Measurements from ENCODE around the gene HLA-DPA1.
A peak's percentile ranks its signal among the peaks of the same experiment; 100 is the strongest.
"Not testable (repeated sequence)": the region's sequence is repeated elsewhere in the genome, so short reads cannot be mapped to it uniquely, and the experiment has no call there.

Gene HLA-DPA1

GRCh38 chr6:33088258-33088930 lies 14.9 kb upstream of the HLA-DPA1 start:
- DNase-seq: no peak

- DNase-seq: no peak
Measured at GRCh38 chr6:33085627-33086026, 12.2 kb upstream of the HLA-DPA1 start.

DNA sequence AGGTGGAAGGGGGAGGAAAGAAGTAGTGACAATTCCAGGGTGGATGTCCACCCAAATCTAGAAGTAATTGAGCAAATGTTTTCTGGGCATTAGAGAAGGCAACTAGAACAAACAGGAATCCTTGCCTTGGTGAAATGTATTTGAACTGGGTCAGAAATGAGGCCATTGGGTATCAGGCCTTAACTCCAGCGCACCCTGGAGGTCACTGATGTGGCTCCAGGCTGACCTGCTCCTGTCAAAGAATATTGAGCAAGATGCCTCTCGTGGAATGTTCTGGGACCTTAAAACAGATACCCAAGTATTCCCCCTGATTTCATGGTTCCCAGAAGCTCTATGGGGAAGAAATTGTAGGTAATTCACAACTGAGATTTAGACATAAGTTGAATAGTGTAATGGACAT lies 9.3 kb upstream of the HLA-DPA1 start:
- peak; percentile 28 for DNase-seq

DNA sequence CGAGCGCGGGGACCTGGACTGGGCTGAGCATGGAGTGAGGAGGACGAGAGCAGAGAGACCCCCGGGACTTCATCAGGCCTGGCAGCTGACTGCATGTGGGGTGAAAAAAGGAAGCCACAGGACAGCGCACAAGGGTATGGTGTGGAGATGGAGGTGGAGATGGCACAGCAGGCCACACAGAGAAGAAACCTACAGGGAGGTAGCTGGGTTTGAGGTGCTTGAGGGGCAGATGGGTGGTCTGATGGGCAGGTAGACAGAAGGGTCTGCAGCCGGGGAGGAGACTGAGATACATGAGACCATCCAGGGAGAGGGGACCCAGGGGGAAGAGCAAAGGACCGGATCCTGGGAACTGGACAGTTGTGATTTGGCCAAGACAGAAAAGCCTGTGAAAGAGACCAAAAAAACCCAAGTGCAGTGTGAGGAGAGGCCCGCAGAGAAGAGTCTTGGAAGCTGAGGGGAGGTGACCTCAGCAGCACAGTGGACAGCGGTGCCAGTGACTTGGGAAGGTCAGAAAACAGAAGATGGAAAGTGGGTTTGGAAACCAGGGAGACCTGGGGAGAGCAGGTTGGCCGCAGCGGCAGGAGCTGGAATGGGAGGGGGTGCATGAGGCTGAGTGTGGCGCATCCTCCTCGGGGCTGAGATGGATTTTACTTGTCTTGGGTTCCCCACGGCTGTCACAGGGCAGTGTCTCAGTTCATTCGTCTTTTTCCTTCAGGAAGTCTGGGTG lies 7.8 kb upstream of the HLA-DPA1 start:
- no peak for DNase-seq

- DNase-seq: no peak
Measured at GRCh38 chr6:33080127-33081089, 7.0 kb upstream of the HLA-DPA1 start.

GRCh38 chr6:33079580-33079979 lies 6.1 kb upstream of the HLA-DPA1 start:
- no peak for DNase-seq

DNA sequence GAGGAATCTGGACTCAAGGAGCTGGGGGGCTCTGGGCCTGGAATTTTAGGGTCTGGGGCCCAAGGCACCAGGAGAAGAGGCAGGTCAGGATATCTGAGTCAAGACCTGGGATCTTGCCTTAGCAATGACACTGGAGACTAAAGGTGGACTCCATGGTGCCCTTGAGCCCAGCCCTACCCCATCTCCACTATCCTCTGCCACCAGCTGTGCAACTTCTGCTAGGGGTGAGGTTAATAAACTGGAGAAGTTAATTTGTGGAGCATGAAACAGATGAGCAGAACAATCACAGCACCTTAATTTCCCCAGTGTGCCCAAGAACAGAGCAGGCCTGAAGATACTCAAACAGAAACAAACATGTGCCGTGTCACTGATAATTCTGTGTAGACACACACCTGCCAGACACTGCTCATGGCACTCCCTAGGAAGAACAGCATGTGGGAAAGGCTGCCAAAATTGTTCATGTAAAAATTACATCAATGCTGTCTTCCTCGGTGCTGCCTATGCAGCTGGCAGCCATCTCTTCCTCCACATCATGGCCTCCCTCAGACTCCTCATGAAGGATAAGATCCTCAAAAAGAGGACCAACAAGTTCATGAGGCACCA lies 5.6 kb upstream of the HLA-DPA1 start:
- no peak for DNase-seq

DNA sequence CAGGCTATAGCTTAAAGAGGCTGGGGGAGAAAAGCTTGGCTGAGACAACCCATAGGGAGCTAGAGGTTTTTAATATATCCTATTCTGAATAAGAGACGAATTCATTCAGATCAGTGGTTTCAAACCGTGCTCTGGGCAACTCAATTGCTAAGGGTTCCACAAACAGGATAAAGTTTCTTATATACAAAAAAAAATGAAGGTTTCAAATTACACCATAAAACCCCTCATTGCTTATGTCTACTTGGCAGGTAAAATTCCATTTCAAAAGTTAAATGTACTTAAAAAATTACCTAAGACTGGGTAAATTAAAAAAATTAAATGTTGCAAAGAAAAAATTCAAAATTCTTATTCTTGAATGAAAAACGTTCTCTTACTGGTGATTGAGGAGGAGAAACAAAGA lies 5.0 kb upstream of the HLA-DPA1 start:
- no peak for DNase-seq

GRCh38 chr6:33077908-33078307 lies 4.5 kb upstream of the HLA-DPA1 start:
- DNase-seq: no peak

GRCh38 chr6:33076406-33076934 lies 3.0 kb upstream of the HLA-DPA1 start:
- no peak for DNase-seq

DNA sequence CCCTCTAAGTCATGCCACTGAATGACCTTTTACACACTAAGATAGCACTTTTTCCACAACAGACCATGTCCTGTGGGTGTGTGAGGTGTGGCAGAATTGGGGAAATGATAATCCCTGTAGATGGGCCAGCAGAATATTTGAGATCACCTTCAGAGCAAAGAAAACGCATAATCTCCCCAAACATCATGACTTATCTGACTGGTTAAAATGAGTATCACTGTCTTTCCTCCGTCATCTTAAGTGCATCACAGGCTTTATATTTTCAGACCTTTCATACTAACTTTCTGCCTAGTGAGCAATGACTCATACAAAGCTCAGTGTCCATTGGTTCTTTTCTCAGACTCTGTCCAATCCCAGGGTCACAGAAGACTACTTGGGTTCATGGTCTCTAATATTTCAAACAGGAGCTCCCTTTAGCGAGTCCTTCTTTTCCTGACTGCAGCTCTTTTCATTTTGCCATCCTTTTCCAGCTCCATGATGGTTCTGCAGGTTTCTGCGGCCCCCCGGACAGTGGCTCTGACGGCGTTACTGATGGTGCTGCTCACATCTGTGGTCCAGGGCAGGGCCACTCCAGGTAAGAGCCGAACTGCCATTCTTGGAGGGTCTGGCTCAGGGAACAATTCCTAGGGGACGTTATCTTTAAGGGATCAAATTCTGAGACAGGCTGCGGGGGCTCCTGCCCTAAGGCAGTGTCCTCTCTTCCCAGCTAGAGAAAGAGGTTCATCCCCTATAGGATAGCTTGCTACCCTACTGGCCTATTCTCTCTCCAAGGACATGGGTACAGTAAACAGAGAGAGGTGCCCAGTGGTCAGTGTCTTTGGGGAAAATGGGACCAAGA lies 2.3 kb upstream of the HLA-DPA1 start, which contains the start of gene HLA-DPB1:
TSS of gene HLA-DPB1 (plus strand) at position 423 of the 838 bp plus-strand sequence. CDS start at position 475, 52 bp downstream.
- DNase-seq: peak; percentile 87

- no peak for DNase-seq
Measured at GRCh38 chr6:33075208-33075567, 1.7 kb upstream of the HLA-DPA1 start.

DNA sequence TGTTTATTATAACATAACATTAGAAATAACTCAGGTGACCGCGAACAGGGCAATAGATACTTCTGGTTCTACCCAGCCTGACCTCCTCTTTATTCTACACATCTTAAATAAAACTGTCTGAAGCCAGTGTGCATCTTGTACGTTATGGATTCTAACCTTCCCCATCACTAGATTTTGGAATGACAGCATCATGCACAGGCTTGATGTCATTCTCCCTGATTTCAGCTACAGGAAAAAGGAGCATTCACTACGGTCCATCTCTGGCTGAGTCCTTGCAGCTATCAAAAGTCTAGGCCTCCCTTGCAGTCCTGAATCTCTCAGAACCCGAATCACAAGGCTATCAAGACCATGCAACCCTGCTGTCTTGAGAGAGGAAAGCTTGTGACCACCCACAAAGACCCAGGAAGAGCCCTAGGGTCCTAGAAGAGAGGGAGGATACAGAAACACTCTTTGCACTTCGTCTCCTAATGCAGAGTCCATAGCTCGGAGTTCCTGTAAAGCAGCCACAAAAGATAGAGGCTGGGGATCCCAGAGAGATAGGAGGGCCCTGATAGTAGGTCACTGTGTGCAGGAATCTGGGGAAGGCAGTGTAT lies 845 bp downstream of the HLA-DPA1 start:
- DNase-seq: no peak

DNA sequence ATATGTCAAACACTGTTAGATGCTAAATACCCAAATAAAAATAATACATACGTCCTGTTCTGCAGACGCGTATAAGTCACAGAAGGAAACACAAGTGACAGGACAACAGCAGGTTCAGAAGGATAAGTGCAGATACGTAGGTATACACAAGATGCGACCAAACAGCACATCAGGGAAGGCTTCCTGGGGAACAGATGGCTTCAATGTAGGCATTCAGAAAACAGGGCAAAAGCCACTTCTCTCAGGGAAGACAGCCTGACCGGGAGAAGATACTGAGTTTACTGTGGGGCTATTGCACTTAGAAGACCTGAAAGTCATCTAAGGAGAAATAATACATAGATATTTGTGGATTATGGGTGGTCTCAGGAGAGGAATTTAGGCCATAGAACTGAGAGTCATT lies 1.9 kb downstream of the HLA-DPA1 start:
- DNase-seq: no peak

GRCh38 chr6:33070909-33071308 lies 2.5 kb downstream of the HLA-DPA1 start:
- DNase-seq: no peak

- DNase-seq: no peak
Measured at GRCh38 chr6:33069021-33069738, 4.3 kb downstream of the HLA-DPA1 start.

GRCh38 chr6:33066917-33067521 lies 6.4 kb downstream of the HLA-DPA1 start:
- no peak for DNase-seq

DNA sequence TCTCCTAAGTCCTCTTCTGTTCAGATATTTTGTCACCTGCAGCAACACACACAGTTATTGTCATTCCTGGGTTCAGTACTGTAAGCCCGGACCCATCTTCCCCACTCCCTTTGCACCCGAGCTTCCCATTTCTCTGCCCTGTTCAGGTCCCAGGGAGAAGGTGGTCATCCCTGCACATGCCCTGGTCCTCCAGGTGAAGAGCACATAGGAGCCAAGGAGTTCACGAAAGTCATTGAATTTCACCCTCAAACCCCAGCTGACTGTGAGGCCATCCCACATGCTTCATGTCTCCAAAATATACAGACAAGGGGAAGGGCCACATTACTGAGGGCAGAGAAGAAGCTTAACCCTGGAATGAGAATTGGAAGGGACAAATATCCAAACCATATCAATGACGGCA lies 8.1 kb downstream of the HLA-DPA1 start:
- no peak for DNase-seq

DNA sequence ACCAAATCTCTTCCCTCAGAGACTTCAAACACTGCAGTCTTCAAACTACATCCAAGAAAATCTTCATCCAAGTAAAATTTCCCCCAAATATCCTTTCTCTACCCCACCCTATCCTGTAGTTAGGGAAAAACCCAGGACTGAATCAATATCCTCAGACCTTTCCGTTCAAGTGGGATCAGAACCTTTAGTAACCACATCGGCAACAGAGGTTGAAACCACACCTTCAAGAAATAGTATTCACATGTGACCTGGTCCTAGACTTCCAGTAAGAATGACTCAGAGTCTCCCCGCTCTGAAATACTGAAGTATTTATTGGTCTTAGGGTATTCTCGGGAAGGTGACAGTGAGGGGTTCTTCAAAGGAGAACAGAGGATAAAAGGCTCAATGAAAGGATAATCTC lies 8.7 kb downstream of the HLA-DPA1 start:
- DNase-seq: no peak

GRCh38 chr6:33063435-33063834 lies 10.0 kb downstream of the HLA-DPA1 start:
- not testable (repeated sequence) for DNase-seq
